Measurements from ENCODE around the gene TBC1D2.
"Not testable (repeated sequence)": the region's sequence is repeated elsewhere in the genome, so short reads cannot be mapped to it uniquely, and the experiment has no call there.

The TBC1D2 gene

GRCh38 chr9:98287384-98287783 is 31.9 kb upstream of the TBC1D2 start:
- Histone ChIP-seq H3K4me3 (ENCODE audit: low read length) (no peak overlapping the region), H3K36me3 (ENCODE audit: insufficient read depth, low read length) (no peaks in the 10 kb centered on the region), H3K27me3 (ENCODE audit: insufficient read depth, low read length) (peaks cover 22% of the 10 kb centered on the region), H2AFZ (ENCODE audit: low read depth, low read length) (no peak overlapping the region), H3K4me1 (ENCODE audit: insufficient read depth, low read length) (peaks cover 32% of the 10 kb centered on the region), H3K9me3 (ENCODE audit: low read length) (no peaks in the 10 kb centered on the region)

- no peaks in the 10 kb centered on the region for H3K9me3 ChIP-seq (ENCODE audit: low read length)
- H3K4me1 ChIP-seq (ENCODE audit: insufficient read depth, low read length) = peaks cover 30% of the 10 kb centered on the region
- H3K4me3 ChIP-seq (ENCODE audit: low read length) = no peak overlapping the region
- H3K36me3 ChIP-seq (ENCODE audit: insufficient read depth, low read length) = no peaks in the 10 kb centered on the region
- peaks cover 14% of the 10 kb centered on the region for H3K27me3 ChIP-seq (ENCODE audit: insufficient read depth, low read length)
- H2AFZ ChIP-seq (ENCODE audit: low read depth, low read length) = no peak overlapping the region
Observed at GRCh38 chr9:98285446-98285845, 30.0 kb upstream of the TBC1D2 start.

GRCh38 chr9:98284754-98285153 is 29.3 kb upstream of the TBC1D2 start:
- Histone ChIP-seq H3K4me1 (ENCODE audit: insufficient read depth, low read length) (peaks cover 23% of the 10 kb centered on the region), H2AFZ (ENCODE audit: low read depth, low read length) (no peak overlapping the region), H3K36me3 (ENCODE audit: insufficient read depth, low read length) (no peaks in the 10 kb centered on the region), H3K27me3 (ENCODE audit: insufficient read depth, low read length) (peaks cover 18% of the 10 kb centered on the region), H3K9me3 (ENCODE audit: low read length) (no peaks in the 10 kb centered on the region), H3K4me3 (ENCODE audit: low read length) (no peak overlapping the region)

- H3K4me1 ChIP-seq (ENCODE audit: insufficient read depth, low read length); H3K9me3 ChIP-seq (ENCODE audit: low read length); H3K4me3 ChIP-seq (ENCODE audit: low read length); H3K36me3 ChIP-seq (ENCODE audit: insufficient read depth, low read length); H2AFZ ChIP-seq (ENCODE audit: low read depth, low read length): not testable (repeated sequence)
- peaks cover 23% of the 10 kb centered on the region for H3K27me3 ChIP-seq (ENCODE audit: insufficient read depth, low read length)
Observed at GRCh38 chr9:98283143-98283542, 27.7 kb upstream of the TBC1D2 start.

GRCh38 chr9:98281281-98281680 is 25.8 kb upstream of the TBC1D2 start:
- Histone ChIP-seq H2AFZ (ENCODE audit: low read depth, low read length) (no peak overlapping the region), H3K4me3 (ENCODE audit: low read length) (no peak overlapping the region), H3K27me3 (ENCODE audit: insufficient read depth, low read length) (peaks cover 23% of the 10 kb centered on the region), H3K36me3 (ENCODE audit: insufficient read depth, low read length) (no peaks in the 10 kb centered on the region), H3K9me3 (ENCODE audit: low read length) (no peaks in the 10 kb centered on the region), H3K4me1 (ENCODE audit: insufficient read depth, low read length) (no peaks in the 10 kb centered on the region)

GRCh38 chr9:98280574-98280973 is 25.1 kb upstream of the TBC1D2 start:
- no peak overlapping the region for H2AFZ ChIP-seq (ENCODE audit: low read depth, low read length)
- H3K4me3 ChIP-seq (ENCODE audit: low read length) = no peak overlapping the region
- H3K4me1 ChIP-seq (ENCODE audit: insufficient read depth, low read length) = no peaks in the 10 kb centered on the region
- no peaks in the 10 kb centered on the region for H3K36me3 ChIP-seq (ENCODE audit: insufficient read depth, low read length)
- H3K9me3 ChIP-seq (ENCODE audit: low read length) = no peaks in the 10 kb centered on the region
- peaks cover 23% of the 10 kb centered on the region for H3K27me3 ChIP-seq (ENCODE audit: insufficient read depth, low read length)

- no peaks in the 10 kb centered on the region for H3K36me3 ChIP-seq (ENCODE audit: insufficient read depth, low read length)
- no peak overlapping the region for H2AFZ ChIP-seq (ENCODE audit: low read depth, low read length)
- H3K4me3 ChIP-seq (ENCODE audit: low read length) = no peak overlapping the region
- no peaks in the 10 kb centered on the region for H3K4me1 ChIP-seq (ENCODE audit: insufficient read depth, low read length)
- peaks cover 21% of the 10 kb centered on the region for H3K27me3 ChIP-seq (ENCODE audit: insufficient read depth, low read length)
- H3K9me3 ChIP-seq (ENCODE audit: low read length) = no peaks in the 10 kb centered on the region
Observed at GRCh38 chr9:98280162-98280561, 24.7 kb upstream of the TBC1D2 start.

GRCh38 chr9:98276907-98277469 is 21.5 kb upstream of the TBC1D2 start:
- Histone ChIP-seq H3K27me3 (ENCODE audit: insufficient read depth, low read length) (peaks cover 14% of the 10 kb centered on the region), H3K4me3 (ENCODE audit: low read length) (no peak overlapping the region), H3K9me3 (ENCODE audit: low read length) (no peaks in the 10 kb centered on the region), H3K4me1 (ENCODE audit: insufficient read depth, low read length) (no peaks in the 10 kb centered on the region), H3K36me3 (ENCODE audit: insufficient read depth, low read length) (no peaks in the 10 kb centered on the region), H2AFZ (ENCODE audit: low read depth, low read length) (no peak overlapping the region)

GRCh38 chr9:98275159-98275558 is 19.7 kb upstream of the TBC1D2 start:
- no peak overlapping the region for H2AFZ ChIP-seq (ENCODE audit: low read depth, low read length)
- H3K4me1 ChIP-seq (ENCODE audit: insufficient read depth, low read length) = peaks cover 2% of the 10 kb centered on the region
- no peaks in the 10 kb centered on the region for H3K36me3 ChIP-seq (ENCODE audit: insufficient read depth, low read length)
- peaks cover 9% of the 10 kb centered on the region for H3K27me3 ChIP-seq (ENCODE audit: insufficient read depth, low read length)
- no peak overlapping the region for H3K4me3 ChIP-seq (ENCODE audit: low read length)
- no peaks in the 10 kb centered on the region for H3K9me3 ChIP-seq (ENCODE audit: low read length)

- Histone ChIP-seq H2AFZ (ENCODE audit: low read depth, low read length) (no peak overlapping the region), H3K27me3 (ENCODE audit: insufficient read depth, low read length) (no peaks in the 10 kb centered on the region), H3K9me3 (ENCODE audit: low read length) (no peaks in the 10 kb centered on the region), H3K36me3 (ENCODE audit: insufficient read depth, low read length) (no peaks in the 10 kb centered on the region), H3K4me3 (ENCODE audit: low read length) (no peak overlapping the region), H3K4me1 (ENCODE audit: insufficient read depth, low read length) (peaks cover 2% of the 10 kb centered on the region)
Observed at GRCh38 chr9:98272083-98272482, 16.6 kb upstream of the TBC1D2 start.

GRCh38 chr9:98271479-98271878 is 16.0 kb upstream of the TBC1D2 start:
- Histone ChIP-seq H3K4me1 (ENCODE audit: insufficient read depth, low read length) (peaks cover 2% of the 10 kb centered on the region), H3K27me3 (ENCODE audit: insufficient read depth, low read length) (no peaks in the 10 kb centered on the region), H3K9me3 (ENCODE audit: low read length) (no peaks in the 10 kb centered on the region), H3K4me3 (ENCODE audit: low read length) (no peak overlapping the region), H2AFZ (ENCODE audit: low read depth, low read length) (no peak overlapping the region), H3K36me3 (ENCODE audit: insufficient read depth, low read length) (no peaks in the 10 kb centered on the region)

GRCh38 chr9:98270284-98270683 is 14.8 kb upstream of the TBC1D2 start:
- H2AFZ ChIP-seq (ENCODE audit: low read depth, low read length); H3K9me3 ChIP-seq (ENCODE audit: low read length); H3K4me1 ChIP-seq (ENCODE audit: insufficient read depth, low read length); H3K36me3 ChIP-seq (ENCODE audit: insufficient read depth, low read length); H3K27me3 ChIP-seq (ENCODE audit: insufficient read depth, low read length); H3K4me3 ChIP-seq (ENCODE audit: low read length): not testable (repeated sequence)

GRCh38 chr9:98269652-98270051 is 14.2 kb upstream of the TBC1D2 start:
- not testable (repeated sequence) for H3K9me3 ChIP-seq (ENCODE audit: low read length); H3K27me3 ChIP-seq (ENCODE audit: insufficient read depth, low read length); H2AFZ ChIP-seq (ENCODE audit: low read depth, low read length); H3K4me1 ChIP-seq (ENCODE audit: insufficient read depth, low read length); H3K4me3 ChIP-seq (ENCODE audit: low read length); H3K36me3 ChIP-seq (ENCODE audit: insufficient read depth, low read length)

- not testable (repeated sequence) for H3K36me3 ChIP-seq (ENCODE audit: insufficient read depth, low read length); H3K9me3 ChIP-seq (ENCODE audit: low read length); H3K4me1 ChIP-seq (ENCODE audit: insufficient read depth, low read length); H3K27me3 ChIP-seq (ENCODE audit: insufficient read depth, low read length); H3K4me3 ChIP-seq (ENCODE audit: low read length); H2AFZ ChIP-seq (ENCODE audit: low read depth, low read length)
Observed at GRCh38 chr9:98267556-98267955, 12.1 kb upstream of the TBC1D2 start.

All from neuron (in vitro differentiated cells).